Measurements from ENCODE around the gene FGG. TPM values are rescaled to one million over a fixed set of nuclear protein-coding genes. Genes with fewer than 3 reads are reported as not detected.

FGG gene
- total RNA-seq, 1 donor from 2014 or later, result 4.7 TPM

GRCh38 chr4:154574311-154574710 is 38.1 kb downstream of the FGG start:
- Histone ChIP-seq H3K36me3 (ENCODE audit: control insufficient read depth in 3 of 3, insufficient read depth in 3 of 3, low read length in 3 of 3) (no peaks in the 10 kb centered on the region), H3K9me3 (ENCODE audit: control insufficient read depth in 3 of 3, low read length in 3 of 3) (no peaks in the 10 kb centered on the region), H3K27me3 (ENCODE audit: control insufficient read depth in 3 of 3, insufficient read depth in 3 of 3, low read length in 3 of 3) (peaks cover 0 to 3% (median 3%) of the 10 kb centered on the region in 3 donors), H3K27ac (ENCODE audit: low read depth, low read length) (no peak overlapping the region), H3K4me1 (ENCODE audit: control insufficient read depth in 3 of 3, insufficient read depth in 3 of 3, low read length in 3 of 3) (no peaks in the 10 kb centered on the region), H3K4me3 (ENCODE audit: low read length in 3 of 3) (no peak overlapping the region), H3K9ac (ENCODE audit: low read depth in 1 of 3, low read length in 3 of 3) (no peak overlapping the region)

- no peak overlapping the region for H3K9ac ChIP-seq (ENCODE audit: low read depth in 1 of 3, low read length in 3 of 3)
- no peaks in the 10 kb centered on the region for H3K36me3 ChIP-seq (ENCODE audit: control insufficient read depth in 3 of 3, insufficient read depth in 3 of 3, low read length in 3 of 3)
- H3K4me3 ChIP-seq (ENCODE audit: low read length in 3 of 3), result no peak overlapping the region
- H3K9me3 ChIP-seq (ENCODE audit: control insufficient read depth in 3 of 3, low read length in 3 of 3), result no peaks in the 10 kb centered on the region
- H3K4me1 ChIP-seq (ENCODE audit: control insufficient read depth in 3 of 3, insufficient read depth in 3 of 3, low read length in 3 of 3), result no peaks in the 10 kb centered on the region
- H3K27me3 ChIP-seq (ENCODE audit: control insufficient read depth in 3 of 3, insufficient read depth in 3 of 3, low read length in 3 of 3), result peaks cover 0 to 3% (median 3%) of the 10 kb centered on the region in 3 donors
- no peak overlapping the region for H3K27ac ChIP-seq (ENCODE audit: low read depth, low read length)
Observed at GRCh38 chr4:154573190-154573870, 39.1 kb downstream of the FGG start.

- H3K9ac ChIP-seq (ENCODE audit: low read depth in 1 of 3, low read length in 3 of 3), result no peak overlapping the region
- no peaks in the 10 kb centered on the region for H3K9me3 ChIP-seq (ENCODE audit: control insufficient read depth in 3 of 3, low read length in 3 of 3)
- H3K27ac ChIP-seq (ENCODE audit: low read depth, low read length), result no peak overlapping the region
- no peaks in the 10 kb centered on the region for H3K4me1 ChIP-seq (ENCODE audit: control insufficient read depth in 3 of 3, insufficient read depth in 3 of 3, low read length in 3 of 3)
- no peak overlapping the region for H3K4me3 ChIP-seq (ENCODE audit: low read length in 3 of 3)
- H3K27me3 ChIP-seq (ENCODE audit: control insufficient read depth in 3 of 3, insufficient read depth in 3 of 3, low read length in 3 of 3), result no peaks in the 10 kb centered on the region
- H3K36me3 ChIP-seq (ENCODE audit: control insufficient read depth in 3 of 3, insufficient read depth in 3 of 3, low read length in 3 of 3), result no peaks in the 10 kb centered on the region
Observed at GRCh38 chr4:154569584-154569983, 42.9 kb downstream of the FGG start.

GRCh38 chr4:154569028-154569427 is 43.4 kb downstream of the FGG start:
- H3K9me3 ChIP-seq (ENCODE audit: control insufficient read depth in 3 of 3, low read length in 3 of 3), result no peaks in the 10 kb centered on the region
- no peaks in the 10 kb centered on the region for H3K36me3 ChIP-seq (ENCODE audit: control insufficient read depth in 3 of 3, insufficient read depth in 3 of 3, low read length in 3 of 3)
- no peak overlapping the region for H3K9ac ChIP-seq (ENCODE audit: low read depth in 1 of 3, low read length in 3 of 3)
- H3K4me3 ChIP-seq (ENCODE audit: low read length in 3 of 3), result no peak overlapping the region
- no peaks in the 10 kb centered on the region for H3K4me1 ChIP-seq (ENCODE audit: control insufficient read depth in 3 of 3, insufficient read depth in 3 of 3, low read length in 3 of 3)
- H3K27me3 ChIP-seq (ENCODE audit: control insufficient read depth in 3 of 3, insufficient read depth in 3 of 3, low read length in 3 of 3), result no peaks in the 10 kb centered on the region
- no peak overlapping the region for H3K27ac ChIP-seq (ENCODE audit: low read depth, low read length)

GRCh38 chr4:154566639-154567204 is 45.7 kb downstream of the FGG start:
- Histone ChIP-seq H3K27me3 (ENCODE audit: control insufficient read depth in 3 of 3, insufficient read depth in 3 of 3, low read length in 3 of 3) (no peaks in the 10 kb centered on the region), H3K9me3 (ENCODE audit: control insufficient read depth in 3 of 3, low read length in 3 of 3) (no peaks in the 10 kb centered on the region), H3K9ac (ENCODE audit: low read depth in 1 of 3, low read length in 3 of 3) (no peak overlapping the region)

GRCh38 chr4:154565704-154566103 is 46.8 kb downstream of the FGG start:
- Histone ChIP-seq H3K4me1 (ENCODE audit: control insufficient read depth in 3 of 3, insufficient read depth in 3 of 3, low read length in 3 of 3) (no peaks in the 10 kb centered on the region), H3K36me3 (ENCODE audit: control insufficient read depth in 3 of 3, insufficient read depth in 3 of 3, low read length in 3 of 3) (no peaks in the 10 kb centered on the region), H3K27me3 (ENCODE audit: control insufficient read depth in 3 of 3, insufficient read depth in 3 of 3, low read length in 3 of 3) (no peaks in the 10 kb centered on the region), H3K4me3 (ENCODE audit: low read length in 3 of 3) (no peak overlapping the region), H3K9ac (ENCODE audit: low read depth in 1 of 3, low read length in 3 of 3) (no peak overlapping the region), H3K9me3 (ENCODE audit: control insufficient read depth in 3 of 3, low read length in 3 of 3) (no peaks in the 10 kb centered on the region), H3K27ac (ENCODE audit: low read depth, low read length) (no peak overlapping the region)

More at GRCh38 chr4:154566639-154567204, 45.7 kb downstream of the FGG start:
- no peaks in the 10 kb centered on the region for H3K4me1 ChIP-seq (ENCODE audit: control insufficient read depth in 3 of 3, insufficient read depth in 3 of 3, low read length in 3 of 3)
- no peak overlapping the region for H3K27ac ChIP-seq (ENCODE audit: low read depth, low read length)
- no peak overlapping the region for H3K4me3 ChIP-seq (ENCODE audit: low read length in 3 of 3)
- H3K36me3 ChIP-seq (ENCODE audit: control insufficient read depth in 3 of 3, insufficient read depth in 3 of 3, low read length in 3 of 3), result no peaks in the 10 kb centered on the region

- Histone ChIP-seq H3K9ac (ENCODE audit: low read depth in 1 of 3, low read length in 3 of 3) (no peak overlapping the region), H3K4me3 (ENCODE audit: low read length in 3 of 3) (no peak overlapping the region), H3K27ac (ENCODE audit: low read depth, low read length) (no peak overlapping the region), H3K9me3 (ENCODE audit: control insufficient read depth in 3 of 3, low read length in 3 of 3) (no peaks in the 10 kb centered on the region), H3K4me1 (ENCODE audit: control insufficient read depth in 3 of 3, insufficient read depth in 3 of 3, low read length in 3 of 3) (no peaks in the 10 kb centered on the region), H3K36me3 (ENCODE audit: control insufficient read depth in 3 of 3, insufficient read depth in 3 of 3, low read length in 3 of 3) (no peaks in the 10 kb centered on the region), H3K27me3 (ENCODE audit: control insufficient read depth in 3 of 3, insufficient read depth in 3 of 3, low read length in 3 of 3) (no peaks in the 10 kb centered on the region)
Observed at GRCh38 chr4:154564311-154564710, 48.1 kb downstream of the FGG start.

- no peak within 1 kb of the TSS for H3K9ac ChIP-seq (ENCODE audit: low read depth in 1 of 3, low read length in 3 of 3)
- H3K4me1 ChIP-seq (ENCODE audit: control insufficient read depth in 3 of 3, insufficient read depth in 3 of 3, low read length in 3 of 3), result no peaks in the 10 kb centered on the region
- H3K27me3 ChIP-seq (ENCODE audit: control insufficient read depth in 3 of 3, insufficient read depth in 3 of 3, low read length in 3 of 3), result no peaks in the 10 kb centered on the region
- no peak within 1 kb of the TSS for H3K27ac ChIP-seq (ENCODE audit: low read depth, low read length)
- no peak within 1 kb of the TSS for H3K4me3 ChIP-seq (ENCODE audit: low read length in 3 of 3)
- H3K36me3 ChIP-seq (ENCODE audit: control insufficient read depth in 3 of 3, insufficient read depth in 3 of 3, low read length in 3 of 3), result no peaks in the 10 kb centered on the region
- H3K9me3 ChIP-seq (ENCODE audit: control insufficient read depth in 3 of 3, low read length in 3 of 3), result no peaks in the 10 kb centered on the region
Observed at GRCh38 chr4:154562697-154563254, 49.7 kb downstream of the FGG start, which contains the start of gene FGB. TSS of gene FGB (plus strand) at chr4:154563011. CDS start at chr4:154563019, 8 bp downstream.

- H3K27me3 ChIP-seq (ENCODE audit: control insufficient read depth in 3 of 3, insufficient read depth in 3 of 3, low read length in 3 of 3), result no peaks in the 10 kb centered on the region
- H3K4me3 ChIP-seq (ENCODE audit: low read length in 3 of 3), result no peak overlapping the region
- no peaks in the 10 kb centered on the region for H3K9me3 ChIP-seq (ENCODE audit: control insufficient read depth in 3 of 3, low read length in 3 of 3)
- H3K4me1 ChIP-seq (ENCODE audit: control insufficient read depth in 3 of 3, insufficient read depth in 3 of 3, low read length in 3 of 3), result no peaks in the 10 kb centered on the region
- H3K36me3 ChIP-seq (ENCODE audit: control insufficient read depth in 3 of 3, insufficient read depth in 3 of 3, low read length in 3 of 3), result no peaks in the 10 kb centered on the region
- no peak overlapping the region for H3K9ac ChIP-seq (ENCODE audit: low read depth in 1 of 3, low read length in 3 of 3)
- H3K27ac ChIP-seq (ENCODE audit: low read depth, low read length), result no peak overlapping the region
Observed at GRCh38 chr4:154560824-154561231, 51.6 kb downstream of the FGG start.

GRCh38 chr4:154560419-154560801 is 52.0 kb downstream of the FGG start:
- Histone ChIP-seq H3K4me3 (ENCODE audit: low read length in 3 of 3) (no peak overlapping the region), H3K27me3 (ENCODE audit: control insufficient read depth in 3 of 3, insufficient read depth in 3 of 3, low read length in 3 of 3) (no peaks in the 10 kb centered on the region), H3K9ac (ENCODE audit: low read depth in 1 of 3, low read length in 3 of 3) (no peak overlapping the region), H3K36me3 (ENCODE audit: control insufficient read depth in 3 of 3, insufficient read depth in 3 of 3, low read length in 3 of 3) (no peaks in the 10 kb centered on the region), H3K27ac (ENCODE audit: low read depth, low read length) (no peak overlapping the region), H3K9me3 (ENCODE audit: control insufficient read depth in 3 of 3, low read length in 3 of 3) (no peaks in the 10 kb centered on the region), H3K4me1 (ENCODE audit: control insufficient read depth in 3 of 3, insufficient read depth in 3 of 3, low read length in 3 of 3) (no peaks in the 10 kb centered on the region)
